T1000 (cell line): ENCODE measurements around the gene RAD51B.
"Not testable (repeated sequence)": the region's sequence is repeated elsewhere in the genome, so short reads cannot be mapped to it uniquely, and the experiment has no call there.

ENCODE experiments used
- DNase-seq: peaks from one replicate; lab custom pipeline; 2025; ENCODE audit warnings: mixed read lengths; lab: John Stamatoyannopoulos, UW

The RAD51B gene

DNA sequence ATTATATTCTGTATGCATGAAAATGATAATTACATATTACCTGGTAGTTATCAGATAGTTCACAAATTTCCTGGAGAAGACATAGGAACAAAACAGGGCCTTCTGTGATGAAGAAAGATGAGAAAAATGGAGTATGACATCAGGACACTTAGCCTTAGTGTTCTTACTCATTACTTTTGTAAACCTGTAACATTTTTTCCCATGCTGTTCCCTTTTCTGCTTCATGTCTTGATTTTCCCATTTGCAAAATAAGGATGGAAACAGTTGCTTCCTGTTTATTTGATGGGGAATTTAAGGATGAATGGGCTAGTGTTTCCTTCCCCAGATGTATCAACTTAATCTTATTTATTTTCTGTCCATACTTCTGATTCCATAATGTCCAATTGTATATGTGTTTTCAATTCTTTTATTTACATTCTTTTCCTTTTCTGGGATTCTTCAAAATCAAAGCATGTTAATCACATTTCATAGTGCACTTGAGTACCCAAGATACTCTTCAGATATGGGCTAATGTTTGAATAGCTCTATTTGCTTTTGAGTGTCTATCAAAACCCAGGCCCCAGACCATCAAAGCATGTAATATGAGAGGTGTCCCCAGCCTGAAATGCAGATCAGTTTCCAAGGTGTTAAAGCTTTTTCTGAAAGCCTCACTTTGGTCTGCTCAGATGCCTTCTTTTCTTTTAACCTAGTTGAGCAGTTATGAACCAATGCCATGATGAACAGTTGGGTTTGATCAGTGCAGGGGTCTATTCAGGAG lies 260.5 kb downstream of the RAD51B start:
- DNase-seq: no peak

GRCh38 chr14:68081489-68081888 lies 261.9 kb downstream of the RAD51B start:
- no peak for DNase-seq

- no peak for DNase-seq
Observed at GRCh38 chr14:68082698-68083291, 263.2 kb downstream of the RAD51B start.

DNA sequence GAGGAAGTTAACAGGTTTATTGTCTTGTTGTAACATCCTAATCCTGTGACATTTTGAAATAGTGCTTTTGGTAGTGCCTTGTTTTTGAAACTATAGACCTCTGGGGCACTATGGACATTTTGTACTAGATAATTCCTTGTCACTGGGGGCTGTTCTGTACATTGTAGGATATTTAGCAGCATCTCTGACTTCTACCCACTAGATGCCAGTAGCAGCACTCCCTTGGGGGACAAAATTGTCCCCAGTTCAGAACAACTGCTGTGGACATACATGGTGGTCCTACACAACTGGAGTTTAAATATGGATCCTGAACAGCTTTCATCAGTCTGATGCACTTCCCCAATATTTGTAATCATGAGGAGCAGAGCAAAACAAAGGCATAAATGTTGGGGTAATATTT lies 264.7 kb downstream of the RAD51B start:
- DNase-seq: no peak

GRCh38 chr14:68085742-68086141 lies 266.2 kb downstream of the RAD51B start:
- no peak for DNase-seq

DNA sequence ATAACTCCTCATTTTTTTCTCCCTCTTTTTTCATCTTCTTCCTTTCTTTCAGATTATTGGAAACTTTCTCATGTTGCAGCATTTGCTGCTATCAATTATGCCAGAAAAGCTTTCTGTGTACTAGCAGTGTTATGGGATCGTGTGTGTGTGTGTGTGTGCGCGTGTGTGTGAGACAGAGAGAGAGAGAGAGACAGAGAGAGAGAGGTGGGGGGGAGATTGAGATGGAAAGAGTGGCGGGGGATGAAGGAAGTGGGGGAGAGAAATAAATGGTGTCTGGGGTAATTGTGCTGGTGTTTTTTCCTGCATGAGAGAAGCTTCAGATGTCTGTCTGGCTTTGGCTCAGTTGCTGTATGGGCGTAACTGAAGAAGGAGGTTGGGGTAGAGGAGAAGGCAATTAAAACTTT lies 268.9 kb downstream of the RAD51B start:
- no peak for DNase-seq

GRCh38 chr14:68089146-68089731 lies 269.7 kb downstream of the RAD51B start:
- no peak for DNase-seq

- DNase-seq: no peak
Observed at GRCh38 chr14:68094158-68094557, 274.6 kb downstream of the RAD51B start.

- no peak for DNase-seq
Observed at GRCh38 chr14:68094752-68095151, 275.2 kb downstream of the RAD51B start.

- DNase-seq: no peak
Observed at GRCh38 chr14:68097727-68098126, 278.1 kb downstream of the RAD51B start.

- DNase-seq: no peak
Observed at GRCh38 chr14:68098834-68099233, 279.3 kb downstream of the RAD51B start.

DNA sequence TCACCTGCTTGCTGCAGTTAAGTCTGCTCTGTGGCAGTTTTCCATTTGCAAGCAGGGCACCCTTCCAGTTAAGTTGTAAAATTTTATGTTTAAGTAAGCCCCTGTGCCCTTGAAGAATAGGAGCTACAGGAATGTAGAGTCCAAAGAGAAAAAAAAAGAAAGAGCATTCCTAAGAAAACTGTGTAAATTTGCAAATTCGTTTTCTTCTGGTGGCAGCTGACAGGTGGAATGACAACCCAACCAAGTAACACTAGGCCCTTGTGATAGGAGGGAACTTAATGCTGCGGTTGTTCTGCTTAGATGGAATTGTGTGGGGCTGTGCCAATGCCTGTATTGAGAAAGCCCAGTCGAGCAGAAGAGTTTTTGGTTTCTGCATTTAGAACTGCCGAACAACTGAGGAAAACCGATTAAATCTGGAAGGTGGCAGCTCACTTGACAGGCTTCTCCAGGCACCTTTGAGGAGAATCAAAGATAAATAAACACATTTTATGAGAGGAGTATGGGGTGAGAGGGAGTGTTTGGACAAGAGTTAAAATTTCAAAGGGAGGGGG lies 280.0 kb downstream of the RAD51B start:
- DNase-seq: no peak

DNA sequence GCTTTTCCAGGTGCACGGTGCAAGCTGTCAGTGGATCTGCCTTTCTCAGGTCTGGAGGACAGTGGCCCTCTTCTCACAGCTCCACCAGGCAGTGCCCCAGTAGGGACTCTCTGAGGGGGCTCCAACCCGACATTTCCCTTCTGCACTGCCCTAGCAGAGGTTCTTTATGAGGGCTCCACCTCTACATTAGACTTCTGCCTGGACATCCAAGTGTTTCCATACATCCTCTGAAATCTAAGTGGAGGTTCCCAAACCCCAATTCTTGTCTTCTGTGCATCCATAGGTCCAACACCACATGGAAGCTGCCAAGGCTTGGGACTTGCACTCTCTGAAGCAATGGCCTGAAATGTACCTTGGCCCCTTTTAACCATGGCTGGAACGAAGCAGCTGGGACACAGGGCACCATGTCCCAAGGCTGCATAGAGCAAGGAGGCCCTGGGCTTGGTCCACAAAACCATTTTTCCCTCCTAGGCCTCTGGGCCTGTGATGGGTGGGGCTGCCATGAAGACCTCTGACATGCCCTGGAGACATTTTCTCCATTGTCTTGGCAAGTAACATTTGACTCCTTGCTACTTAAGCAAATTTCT lies 282.2 kb downstream of the RAD51B start:
- DNase-seq: not testable (repeated sequence)

DNA sequence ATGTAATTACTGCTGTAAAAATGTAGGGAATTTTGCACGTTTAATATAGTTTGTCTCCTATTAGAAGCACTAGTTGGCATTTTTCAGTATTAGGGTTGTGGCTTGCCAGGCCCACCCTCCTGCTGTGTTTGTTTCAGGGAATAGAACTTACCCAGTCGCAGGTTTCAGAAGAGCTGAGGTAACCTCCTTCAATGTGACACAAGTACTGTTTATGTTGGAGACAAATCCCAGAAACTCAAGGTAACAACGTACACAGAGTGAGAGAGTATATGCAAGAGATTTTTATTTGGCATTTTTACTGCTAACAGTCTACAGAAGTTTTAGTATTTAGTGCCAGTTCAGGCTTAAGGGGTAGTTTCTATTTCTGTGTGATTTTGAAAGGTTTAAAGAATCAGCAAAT lies 284.3 kb downstream of the RAD51B start:
- no peak for DNase-seq

DNA sequence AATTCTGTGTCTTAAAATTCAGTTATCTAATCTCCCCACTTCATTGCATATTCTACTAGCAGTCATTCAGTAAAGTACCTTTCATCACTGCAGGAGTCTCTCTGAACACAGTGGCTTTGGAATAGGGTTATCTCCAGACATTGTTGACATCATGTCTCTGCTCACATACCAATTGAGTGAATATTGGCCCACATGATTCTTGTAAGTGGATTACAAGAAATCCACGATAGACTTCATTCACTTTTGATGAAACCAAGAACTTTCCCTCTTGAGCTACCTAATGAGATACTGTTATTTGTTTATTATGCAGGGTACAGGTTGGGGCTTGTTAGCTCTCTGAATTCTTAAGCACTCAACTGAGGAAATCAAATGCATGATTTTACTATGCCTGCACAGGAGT lies 284.9 kb downstream of the RAD51B start:
- no peak for DNase-seq

GRCh38 chr14:68105816-68106215 lies 286.2 kb downstream of the RAD51B start:
- DNase-seq: no peak

GRCh38 chr14:68106456-68106855 lies 286.9 kb downstream of the RAD51B start:
- DNase-seq: no peak

DNA sequence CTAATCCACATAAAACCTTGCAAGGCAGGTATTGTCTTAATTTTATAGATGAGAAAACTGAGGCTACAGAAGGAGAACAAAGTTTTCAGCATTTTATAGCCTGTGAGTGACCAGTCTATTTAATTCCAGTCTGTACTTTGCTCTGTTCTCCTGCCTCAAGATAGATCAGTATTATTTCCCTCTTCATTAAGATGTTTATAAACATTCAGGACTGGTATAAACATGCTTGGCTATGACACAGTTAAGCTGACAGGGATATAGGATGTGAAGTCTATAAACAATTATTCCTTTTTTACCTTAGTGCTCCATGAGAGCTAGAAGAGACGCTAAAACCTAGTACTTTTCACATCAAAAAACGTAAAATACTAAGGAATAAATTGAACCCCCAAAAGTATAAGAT lies 287.3 kb downstream of the RAD51B start:
- no peak for DNase-seq

- DNase-seq: no peak
Observed at GRCh38 chr14:68109132-68109900, 289.7 kb downstream of the RAD51B start.

- no peak for DNase-seq
Observed at GRCh38 chr14:68111097-68111852, 291.7 kb downstream of the RAD51B start.

DNA sequence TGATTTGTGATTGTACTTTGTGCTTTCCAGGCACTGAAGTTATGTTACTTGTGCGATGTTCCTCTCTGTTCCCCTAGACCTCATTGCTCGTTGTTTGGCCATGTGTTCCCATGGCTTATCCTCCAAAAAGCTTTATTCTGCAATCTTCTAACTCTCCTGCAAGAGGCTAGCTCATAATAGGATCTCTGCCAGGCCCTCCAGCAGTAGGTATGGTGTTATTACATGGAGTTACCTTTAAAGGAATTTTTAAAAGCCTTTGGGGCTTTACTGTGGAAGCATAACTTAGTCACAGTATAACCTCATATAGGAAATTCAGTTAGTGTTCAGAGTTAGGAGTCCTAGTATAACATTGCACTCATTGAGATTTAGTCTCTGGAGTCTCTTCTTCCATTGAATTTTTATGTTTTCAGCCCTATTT lies 292.3 kb downstream of the RAD51B start:
- DNase-seq: no peak
